ENCODE results near the gene CEP41.

Gene CEP41

DNA sequence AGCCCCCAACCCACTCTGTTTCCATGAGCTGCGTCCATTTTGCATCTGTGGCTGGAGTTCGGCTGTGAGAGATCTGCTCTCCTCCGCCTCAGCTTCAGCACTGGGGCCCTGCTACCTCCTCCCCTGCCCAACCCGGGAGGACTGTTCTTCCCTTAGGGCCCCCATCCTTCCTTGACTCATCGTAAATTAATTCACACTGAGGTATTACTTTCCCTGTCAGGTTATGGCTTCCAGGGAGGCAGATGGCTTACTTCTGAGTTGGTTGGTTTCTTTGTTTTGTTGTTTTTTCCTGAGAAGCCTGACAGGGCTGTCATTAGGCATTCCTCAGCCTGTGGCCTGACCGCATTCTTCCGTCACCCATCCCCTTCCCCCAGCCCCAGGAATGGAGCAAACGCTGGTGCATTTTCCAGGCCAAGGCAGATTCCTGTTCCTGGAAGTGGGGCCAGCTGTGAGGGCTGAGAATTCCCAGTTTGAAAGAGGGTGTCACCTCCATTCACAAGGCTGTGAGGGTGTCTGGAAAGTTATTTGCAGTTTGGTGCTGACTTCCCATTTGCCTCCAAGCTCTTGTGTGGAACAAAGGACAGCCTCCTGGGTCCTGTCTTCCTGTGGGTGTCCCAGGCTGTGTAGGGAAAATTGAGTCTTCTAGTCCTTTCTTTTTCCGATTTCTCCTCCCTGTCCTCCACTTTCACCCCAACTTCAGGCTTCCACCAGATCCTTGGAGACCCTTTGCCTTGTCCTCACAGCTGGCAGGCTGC is 84.5 kb downstream of the CEP41 start:
- peak in 3 of 51 donors; percentile 17 to 77 (median 55) for DNase-seq

DNA sequence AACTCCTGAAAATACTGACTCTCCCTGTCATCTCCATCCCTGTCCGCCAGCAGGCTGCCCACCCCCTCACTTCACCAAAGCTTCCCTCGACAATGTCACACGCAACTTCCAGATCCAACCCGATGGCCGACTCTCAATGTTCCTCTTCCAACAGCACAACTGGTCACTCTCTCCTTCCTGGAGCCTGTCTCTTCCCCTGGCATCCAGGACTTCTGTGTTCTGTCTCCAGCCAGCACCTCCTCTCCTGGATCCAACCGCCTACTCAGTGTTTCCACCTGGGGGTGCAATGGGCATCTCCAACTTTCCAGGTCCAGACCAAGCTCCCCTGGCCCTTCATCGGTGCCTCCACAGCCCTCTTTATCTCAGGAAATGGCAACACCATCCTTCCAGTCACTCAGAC is 87.6 kb downstream of the CEP41 start:
- no peak for DNase-seq

DNA sequence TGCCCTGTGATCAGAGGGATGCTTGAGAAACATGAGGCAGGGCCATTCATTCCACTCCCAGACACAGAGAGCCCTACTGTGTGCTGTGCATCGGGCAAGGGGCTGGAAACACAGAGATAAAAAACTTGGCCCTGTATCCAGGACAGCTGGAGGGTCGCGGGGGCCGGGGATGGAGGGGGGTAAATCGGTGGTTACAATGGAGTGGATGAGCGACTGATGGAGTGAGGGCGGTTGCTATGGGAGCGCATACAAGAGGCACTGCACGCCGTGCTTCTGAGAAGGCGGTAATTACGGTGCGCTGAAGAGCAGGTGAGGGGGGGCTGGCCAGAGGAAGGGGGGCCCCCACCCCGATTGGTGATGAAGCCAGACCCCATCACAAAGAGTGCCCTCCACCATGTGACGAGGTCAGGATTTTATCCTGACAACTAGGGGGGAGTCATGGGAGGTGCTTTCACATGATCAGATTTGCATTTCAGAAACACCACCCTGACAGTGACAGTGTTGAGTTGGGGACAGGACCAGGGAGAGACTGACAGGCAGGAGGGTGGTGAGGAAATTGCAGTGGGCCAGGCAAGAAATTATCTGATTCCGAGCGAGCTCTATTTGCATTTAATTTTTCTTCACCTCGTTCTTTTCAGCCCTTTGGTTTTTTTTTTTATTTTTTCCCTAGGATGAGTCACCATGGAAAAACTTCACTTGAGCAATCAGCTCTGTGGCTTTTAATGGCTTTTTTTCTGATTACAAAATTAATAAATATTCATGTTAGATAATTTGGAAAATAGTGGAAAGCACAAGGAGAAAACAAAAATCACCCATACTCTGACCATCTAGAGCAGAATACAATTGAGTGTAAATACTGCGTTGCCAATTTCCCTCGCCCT is 88.4 kb downstream of the CEP41 start:
- peak in 12 of 51 donors; percentile 14 to 84 (median 42) for DNase-seq

DNA sequence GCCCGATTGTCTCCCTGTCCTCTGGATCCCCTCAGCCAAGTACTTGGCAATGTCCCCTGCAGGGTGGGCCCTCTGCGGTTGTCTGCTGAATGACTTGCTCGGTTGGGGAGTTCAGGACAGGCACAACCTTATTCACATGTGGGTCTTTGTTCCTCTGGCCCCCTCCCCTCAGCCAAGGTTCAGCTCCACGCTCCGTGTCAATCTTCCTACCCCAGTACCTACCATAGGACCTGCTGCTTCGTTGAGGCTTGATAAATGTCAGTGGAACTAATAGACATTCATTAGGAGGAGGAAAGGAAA is 89.1 kb downstream of the CEP41 start:
- no peak for DNase-seq

DNA sequence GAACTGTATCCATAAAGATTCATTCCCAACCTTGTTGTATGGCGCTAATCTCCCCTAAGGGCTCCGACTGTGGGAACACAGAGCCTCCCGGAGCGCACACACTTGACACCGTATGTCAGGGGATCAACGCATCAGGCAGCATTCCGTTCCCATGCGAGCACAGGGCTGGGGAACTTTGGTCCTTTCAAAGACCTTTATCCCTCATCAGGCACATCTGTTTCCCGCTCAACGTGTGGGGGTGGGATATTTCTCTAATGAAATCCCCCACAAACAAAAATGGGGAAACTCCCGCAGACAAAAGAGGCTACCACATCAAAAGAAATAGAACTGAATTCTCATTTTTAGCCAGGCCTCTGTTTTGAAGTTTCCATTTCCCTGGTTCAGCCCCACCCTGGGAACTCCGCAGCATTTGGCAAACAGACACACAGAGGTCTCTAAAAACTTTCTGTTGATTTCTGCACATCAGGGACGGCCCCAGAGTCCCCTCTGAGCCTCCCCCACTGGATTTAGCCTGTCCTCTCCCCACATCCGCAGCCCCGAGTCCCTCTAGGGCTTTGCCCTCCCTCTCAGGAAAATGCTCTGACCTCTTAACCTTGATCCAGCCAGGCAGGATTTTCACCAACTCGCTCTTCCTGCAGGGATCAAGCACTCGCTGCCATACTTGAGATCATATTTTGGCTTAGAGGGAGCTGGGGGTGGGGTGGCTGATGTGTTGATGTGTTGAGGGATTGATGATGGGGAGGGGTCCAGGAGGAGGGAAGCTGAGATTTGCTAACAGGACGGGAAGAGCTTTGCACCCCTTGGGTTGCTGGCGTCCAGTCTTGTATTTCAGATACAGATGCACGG is 89.6 kb downstream of the CEP41 start:
- no peak for DNase-seq

DNA sequence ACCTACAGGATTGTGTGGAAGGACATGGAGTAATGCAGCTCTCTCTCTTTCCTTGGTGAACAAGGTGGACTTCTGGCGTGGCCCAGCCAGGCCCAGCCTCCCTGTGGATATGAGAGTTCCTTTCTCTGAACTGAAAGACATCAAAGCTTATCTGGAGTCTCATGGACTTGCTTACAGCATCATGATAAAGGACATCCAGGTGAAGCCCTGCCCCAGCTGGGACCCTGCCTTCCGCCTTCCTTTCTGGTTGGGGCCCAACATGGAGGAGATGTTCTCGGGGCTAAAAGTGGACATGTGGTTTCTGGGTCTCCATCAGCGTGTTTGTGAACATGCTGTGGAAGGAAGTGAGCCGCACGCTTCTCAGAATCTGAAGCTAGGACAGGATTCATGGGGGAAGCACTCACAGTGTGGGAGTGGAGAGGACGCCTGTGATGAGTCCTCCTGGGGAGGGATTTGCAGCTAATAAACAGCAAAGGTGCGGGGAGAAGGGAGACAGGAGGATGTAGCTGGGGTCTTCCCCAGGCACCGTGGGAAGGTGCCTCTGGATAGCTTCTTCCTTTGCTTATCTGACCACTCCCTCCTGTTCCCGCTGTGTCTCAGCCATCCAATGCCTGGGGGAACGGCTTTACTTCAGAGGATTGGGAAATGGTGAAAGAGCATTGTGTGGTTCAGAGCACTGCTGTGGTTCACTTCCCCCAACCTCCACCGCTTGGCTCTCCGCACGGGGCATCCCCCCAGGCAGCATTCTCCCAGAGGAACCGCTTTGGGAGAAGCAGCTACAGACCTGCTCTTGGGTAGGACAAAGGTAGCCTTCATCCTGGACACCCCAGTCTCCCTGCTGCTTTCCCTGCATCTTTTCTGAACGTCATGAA is 90.7 kb downstream of the CEP41 start:
- peak in 1 of 51 donors; percentile 12 for DNase-seq

DNA sequence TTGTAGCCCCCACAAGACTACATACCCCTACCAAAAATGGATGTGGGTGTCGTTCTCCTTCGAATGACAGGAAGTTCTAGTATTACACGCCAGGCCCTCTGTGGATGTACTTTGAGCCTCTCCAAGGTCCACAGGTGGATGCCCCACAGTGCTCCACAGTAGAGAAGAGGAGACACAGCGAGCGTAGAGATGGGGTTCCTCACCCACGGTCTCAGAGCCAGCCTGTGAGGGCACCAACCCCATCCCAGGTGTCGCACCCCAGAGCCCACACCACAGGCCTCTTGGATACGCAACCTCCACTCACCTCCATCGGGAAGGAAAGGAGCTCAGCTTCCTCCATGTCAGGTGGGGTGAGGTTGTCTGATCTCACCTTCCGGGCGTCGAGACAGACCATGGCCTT is 93.9 kb downstream of the CEP41 start:
- no peak for DNase-seq

DNA sequence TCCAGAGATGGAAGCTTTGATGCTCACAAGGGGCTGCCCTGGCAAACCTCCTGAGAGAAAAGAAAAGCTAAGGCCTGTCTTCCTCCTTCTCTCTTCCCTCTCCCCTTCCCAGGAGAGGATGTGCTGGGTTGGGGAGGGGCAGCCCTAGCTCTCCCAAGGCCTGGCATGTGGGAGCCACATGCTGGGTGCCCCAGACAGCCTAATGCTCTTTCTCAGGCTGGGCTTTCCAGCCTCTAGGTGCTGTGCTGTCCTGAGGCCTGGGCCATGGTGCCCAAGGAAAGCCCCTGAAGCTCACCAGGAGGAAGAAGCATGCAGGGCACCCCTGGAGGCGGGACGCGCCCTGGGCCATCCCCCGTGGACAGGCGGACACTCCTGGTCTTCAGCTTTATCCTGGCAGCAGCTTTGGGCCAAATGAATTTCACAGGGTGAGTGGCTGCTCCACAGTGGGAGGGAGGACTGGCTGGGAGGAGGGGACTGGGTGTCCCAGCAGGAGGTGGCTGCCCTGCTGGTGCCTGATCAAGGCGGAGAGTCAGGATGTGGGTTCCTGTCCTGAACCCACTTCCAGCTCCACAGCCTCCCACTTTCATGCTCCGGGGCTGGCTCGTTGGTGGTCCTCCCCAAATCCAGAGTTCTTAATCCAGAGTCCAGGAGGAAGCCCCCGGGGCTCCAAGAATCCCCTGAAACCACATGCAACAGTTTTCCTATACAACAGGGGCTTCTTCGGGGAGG is 94.5 kb downstream of the CEP41 start:
- no peak for DNase-seq

DNA sequence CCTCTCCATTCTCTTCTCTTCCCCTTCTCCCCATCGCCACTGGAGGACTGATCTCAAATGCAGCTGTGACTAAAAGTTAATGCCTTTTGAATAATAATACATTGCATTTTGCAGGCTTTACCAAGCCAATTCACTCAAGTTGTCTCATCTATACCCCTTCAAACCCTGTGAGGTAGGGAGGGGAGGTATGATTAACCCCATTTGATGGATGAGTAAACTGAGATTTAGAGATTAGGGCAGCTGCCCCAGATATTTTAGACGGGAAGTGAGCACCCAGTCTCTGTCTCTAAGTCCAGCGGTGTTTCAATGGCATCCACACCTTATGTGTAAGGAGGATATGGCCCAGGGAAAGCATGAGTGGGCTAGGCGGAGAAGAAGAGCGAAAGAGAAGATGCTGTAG is 95.1 kb downstream of the CEP41 start:
- no peak for DNase-seq

DNA sequence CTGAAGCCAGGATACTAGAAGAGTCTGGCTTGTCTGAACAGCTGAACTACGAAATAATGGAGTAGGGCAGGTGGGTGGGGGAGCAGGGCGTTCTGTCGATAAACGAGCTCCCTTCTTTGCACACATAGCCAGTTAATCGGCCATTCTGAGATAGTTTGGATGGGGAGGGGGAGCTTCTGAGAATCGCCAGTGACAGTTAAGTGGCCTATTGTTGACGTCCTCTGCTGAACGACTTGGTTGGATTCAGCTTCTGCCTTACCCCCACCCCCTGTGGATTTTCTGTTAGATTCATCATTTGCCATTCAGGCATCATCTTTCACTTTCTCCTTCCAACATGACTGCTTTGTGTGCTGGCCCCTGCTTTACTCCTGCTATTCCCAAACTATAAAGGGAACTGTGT is 95.7 kb downstream of the CEP41 start:
- peak in 1 of 51 donors; percentile 48 for DNase-seq

DNA sequence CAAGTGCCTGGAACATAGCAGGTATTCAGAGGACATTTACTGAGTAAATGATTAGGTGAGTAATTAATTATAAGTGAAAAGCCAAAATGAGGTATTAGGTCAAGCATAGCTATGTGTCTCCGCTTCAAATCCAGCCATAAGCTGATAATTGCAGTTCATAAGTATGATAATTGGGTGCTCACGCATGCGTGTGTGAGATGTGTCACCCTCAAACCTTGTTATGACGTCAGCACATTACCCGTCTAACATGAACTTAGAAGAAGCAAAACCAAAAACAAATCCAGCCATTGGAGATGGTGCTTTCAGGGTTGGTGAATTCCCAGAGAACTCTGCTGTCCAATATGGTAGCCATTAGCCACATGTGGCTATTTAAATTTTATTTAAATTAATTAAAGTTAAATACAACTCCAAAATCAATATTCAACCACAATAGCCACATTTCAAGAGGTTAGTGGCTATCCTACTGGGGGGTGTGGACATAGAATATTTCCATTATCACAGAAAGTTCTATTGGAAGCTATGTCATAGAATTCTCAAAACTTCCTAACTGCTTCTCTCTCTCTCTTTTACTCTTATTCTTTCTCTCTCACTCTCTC is 96.4 kb downstream of the CEP41 start, which contains the start of gene CPA5:
TSS of gene CPA5 (plus strand) at position 546 of the 596 bp plus-strand sequence. CDS start 1,670 bp downstream, outside the sequence.
- DNase-seq = no peak
